ENCODE data around the gene SIGLEC1.
A peak's percentile ranks its signal among the peaks of the same experiment; 100 is the strongest.

SIGLEC1 gene

DNA sequence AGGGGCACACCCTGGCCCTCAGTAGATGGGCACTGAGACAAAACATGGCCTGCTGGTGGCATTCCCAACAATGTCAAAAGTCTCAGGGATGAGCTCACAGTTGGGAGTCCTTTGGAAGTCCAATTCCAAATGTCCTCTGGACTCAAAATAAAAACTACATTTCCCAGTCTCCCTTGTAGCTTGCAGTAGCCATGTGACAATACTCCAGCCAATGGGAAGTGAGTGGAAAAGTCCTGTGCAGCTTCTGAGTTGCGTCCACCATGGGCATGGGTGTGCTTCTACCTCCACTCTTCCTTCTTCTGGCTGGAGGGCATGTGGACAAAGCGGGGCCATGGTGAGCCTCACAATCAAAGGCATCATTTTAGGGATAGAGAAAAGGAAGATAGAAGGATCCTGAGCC, 24.7 kb downstream of the SIGLEC1 start:
- Mint-ChIP-seq H3K27me3 (ENCODE audit: low read depth) (peaks cover 15% of the 10 kb centered on the region), H3K4me3 (no peak overlapping the region), H3K36me3 (ENCODE audit: low read depth) (no peaks in the 10 kb centered on the region), H3K4me1 (peaks cover 44% of the 10 kb centered on the region), H3K27ac (peak overlapping the region in 2 of 3 experiments; percentile 56 to 72), H3K9me3 (no peaks in the 10 kb centered on the region)
- TF ChIP-seq, protein P1, sequence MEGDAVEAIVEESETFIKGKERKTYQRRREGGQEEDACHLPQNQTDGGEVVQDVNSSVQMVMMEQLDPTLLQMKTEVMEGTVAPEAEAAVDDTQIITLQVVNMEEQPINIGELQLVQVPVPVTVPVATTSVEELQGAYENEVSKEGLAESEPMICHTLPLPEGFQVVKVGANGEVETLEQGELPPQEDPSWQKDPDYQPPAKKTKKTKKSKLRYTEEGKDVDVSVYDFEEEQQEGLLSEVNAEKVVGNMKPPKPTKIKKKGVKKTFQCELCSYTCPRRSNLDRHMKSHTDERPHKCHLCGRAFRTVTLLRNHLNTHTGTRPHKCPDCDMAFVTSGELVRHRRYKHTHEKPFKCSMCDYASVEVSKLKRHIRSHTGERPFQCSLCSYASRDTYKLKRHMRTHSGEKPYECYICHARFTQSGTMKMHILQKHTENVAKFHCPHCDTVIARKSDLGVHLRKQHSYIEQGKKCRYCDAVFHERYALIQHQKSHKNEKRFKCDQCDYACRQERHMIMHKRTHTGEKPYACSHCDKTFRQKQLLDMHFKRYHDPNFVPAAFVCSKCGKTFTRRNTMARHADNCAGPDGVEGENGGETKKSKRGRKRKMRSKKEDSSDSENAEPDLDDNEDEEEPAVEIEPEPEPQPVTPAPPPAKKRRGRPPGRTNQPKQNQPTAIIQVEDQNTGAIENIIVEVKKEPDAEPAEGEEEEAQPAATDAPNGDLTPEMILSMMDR (IDR thresholded peaks at IDR 0.05; ENCODE audit: unreplicated experiment in 3 of 3): no peak

DNA sequence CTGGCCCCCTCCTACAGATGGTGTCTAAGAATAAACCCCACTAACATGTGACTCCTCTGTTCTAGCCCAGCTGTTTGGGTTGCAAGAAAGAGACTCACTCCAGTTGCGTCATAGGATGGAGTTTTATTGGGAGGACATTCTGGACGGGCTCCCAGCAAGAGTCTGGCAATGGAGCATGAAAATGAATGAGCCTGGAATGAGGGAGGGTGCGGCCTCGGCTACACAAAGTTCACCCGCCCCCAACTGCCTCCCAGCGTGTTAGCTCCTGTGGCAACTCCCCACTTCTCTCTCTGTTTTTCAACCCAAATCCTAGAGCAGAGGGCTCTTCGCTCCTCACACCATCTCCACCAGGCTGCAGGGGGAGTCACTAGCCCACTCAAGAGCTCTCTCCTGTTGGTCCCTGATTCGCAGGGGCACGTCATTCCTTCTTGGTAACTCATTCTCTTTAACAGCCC, 25.5 kb downstream of the SIGLEC1 start:
- Mint-ChIP-seq H3K27me3 (ENCODE audit: low read depth) (peaks cover 15% of the 10 kb centered on the region), H3K4me3 (peak overlapping the region in 2 of 3 experiments; percentile 33), H3K27ac (peak overlapping the region; percentile 8 to 92 (median 72)), H3K9me3 (no peaks in the 10 kb centered on the region), H3K4me1 (peaks cover 44% of the 10 kb centered on the region), H3K36me3 (ENCODE audit: low read depth) (no peaks in the 10 kb centered on the region)
- TF ChIP-seq, protein P1 (IDR thresholded peaks at IDR 0.05; ENCODE audit: unreplicated experiment in 3 of 3): peak in 1 of 3 experiments; percentile 22

DNA sequence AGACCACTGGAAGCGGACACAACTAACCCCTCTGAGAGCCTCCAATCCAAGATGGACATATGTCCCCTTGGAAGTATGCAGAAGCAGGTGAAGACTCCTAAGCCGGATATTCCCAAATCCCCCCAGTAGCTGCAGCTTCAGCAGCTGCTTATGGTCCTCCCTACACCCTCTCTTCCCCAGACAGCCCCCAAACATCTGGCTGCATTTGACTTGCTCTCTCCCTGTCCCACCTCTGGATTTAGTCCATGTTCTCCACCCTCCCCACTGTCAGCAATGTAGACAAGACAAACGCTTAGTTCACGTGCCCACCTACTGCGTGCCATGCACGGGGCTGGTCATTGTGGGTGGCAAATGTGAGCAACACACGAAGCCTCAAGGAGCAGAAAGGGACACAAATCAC, 26.0 kb downstream of the SIGLEC1 start:
- no peaks in the 10 kb centered on the region for H3K9me3 Mint-ChIP-seq
- TF ChIP-seq, protein P1 (IDR thresholded peaks at IDR 0.05; ENCODE audit: unreplicated experiment in 3 of 3): peak in 1 of 3 experiments; percentile 1

DNA sequence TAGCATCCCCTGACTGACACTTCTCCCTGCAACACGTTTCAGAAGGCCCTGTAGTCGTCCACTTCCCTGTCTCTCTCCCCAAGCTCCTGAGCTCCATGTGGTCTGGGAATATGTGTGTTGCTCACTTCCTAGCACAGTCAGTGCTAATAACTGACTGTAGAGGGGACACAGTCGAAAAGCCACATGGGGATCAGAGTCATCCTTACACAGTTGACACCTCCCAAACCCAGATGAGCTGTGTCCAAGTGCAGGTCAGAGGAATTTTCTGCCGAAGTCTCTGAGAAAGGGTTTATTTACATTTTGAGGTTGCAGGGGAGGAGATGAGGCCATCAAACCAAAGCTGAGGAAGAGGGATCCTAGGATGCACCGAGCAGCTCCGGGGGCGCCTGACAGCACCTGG, 27.1 kb downstream of the SIGLEC1 start:
- peaks cover 21% of the 10 kb centered on the region for H3K27me3 Mint-ChIP-seq (ENCODE audit: low read depth)
- peak overlapping the region in 2 of 3 experiments; percentile 10 to 42 for H3K4me3 Mint-ChIP-seq
- H3K27ac Mint-ChIP-seq: peak overlapping the region in 2 of 3 experiments; percentile 10 to 18
- TF ChIP-seq, protein P1 (IDR thresholded peaks at IDR 0.05; ENCODE audit: unreplicated experiment in 3 of 3): no peak
- no peaks in the 10 kb centered on the region for H3K36me3 Mint-ChIP-seq (ENCODE audit: low read depth)
- H3K9me3 Mint-ChIP-seq: no peaks in the 10 kb centered on the region
- peaks cover 52% of the 10 kb centered on the region for H3K4me1 Mint-ChIP-seq

More for the DNA sequence above, 26.0 kb downstream of the SIGLEC1 start:
- H3K27ac Mint-ChIP-seq: peak overlapping the region; percentile 8 to 92 (median 72)
- peaks cover 44% of the 10 kb centered on the region for H3K4me1 Mint-ChIP-seq
- H3K36me3 Mint-ChIP-seq (ENCODE audit: low read depth): no peaks in the 10 kb centered on the region
- H3K27me3 Mint-ChIP-seq (ENCODE audit: low read depth): peaks cover 15% of the 10 kb centered on the region
- H3K4me3 Mint-ChIP-seq: peak overlapping the region in 1 of 3 experiments; percentile 33

DNA sequence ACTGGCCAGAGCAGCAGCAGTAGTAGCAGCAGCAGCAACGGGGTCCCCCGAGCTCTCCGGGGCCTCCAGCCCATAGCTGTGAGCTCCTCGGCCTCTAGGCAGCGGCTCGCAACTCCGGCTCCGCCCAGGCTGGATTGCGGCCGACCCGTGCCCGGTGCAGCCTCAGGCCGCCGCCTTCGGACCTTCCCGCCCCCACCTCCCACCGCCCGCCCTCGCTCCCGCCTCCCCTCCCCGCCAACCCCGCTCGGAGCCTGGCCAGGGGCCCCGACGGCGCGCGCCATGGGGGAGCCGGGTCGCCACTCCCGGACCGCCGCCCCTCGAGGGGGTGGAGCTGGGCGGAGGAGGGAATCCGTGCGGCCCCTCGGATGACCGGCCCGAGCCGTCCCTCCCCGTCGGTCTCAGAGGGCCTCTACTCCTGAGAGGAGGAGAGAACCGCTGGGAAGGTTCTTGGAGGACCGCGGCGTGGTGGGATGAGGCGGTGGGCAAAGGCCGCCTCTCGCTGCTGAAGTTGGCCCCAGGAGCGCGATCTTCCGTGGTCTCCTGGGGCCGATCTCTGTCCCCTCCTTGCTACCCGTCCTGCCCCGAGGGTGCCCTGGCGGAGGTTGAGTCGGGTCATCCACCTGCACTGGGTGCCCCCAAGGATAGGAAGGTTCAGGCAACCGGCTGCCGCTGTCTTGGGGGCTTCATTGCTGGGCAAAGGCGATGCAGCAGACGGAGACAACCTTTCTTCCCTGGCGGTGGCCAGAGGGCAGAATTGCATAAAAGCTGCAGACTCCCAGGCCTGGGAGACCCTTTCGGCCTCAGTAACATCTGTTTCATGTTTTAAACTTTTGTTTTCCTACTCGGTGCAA, 30.2 kb downstream of the SIGLEC1 start, which contains the start of gene ADAM33:
ADAM33 (minus strand) TSS at position 80 of the 851 bp plus-strand sequence; CDS start at position 74, 6 bp downstream.
- Mint-ChIP-seq H3K27me3 (ENCODE audit: low read depth) (peaks cover 21% of the 10 kb centered on the region), H3K4me3 (peak within 1 kb of the TSS; percentile 79 to 88 (median 79)), H3K4me1 (peaks cover 67% of the 10 kb centered on the region), H3K27ac (peak within 1 kb of the TSS; percentile 41 to 96 (median 85)), H3K36me3 (ENCODE audit: low read depth) (no peaks in the 10 kb centered on the region), H3K9me3 (no peaks in the 10 kb centered on the region)
- TF ChIP-seq, protein P1 (IDR thresholded peaks at IDR 0.05; ENCODE audit: unreplicated experiment in 3 of 3): no peak
